Measurements from ENCODE around the gene RIMBP2.

DNA sequence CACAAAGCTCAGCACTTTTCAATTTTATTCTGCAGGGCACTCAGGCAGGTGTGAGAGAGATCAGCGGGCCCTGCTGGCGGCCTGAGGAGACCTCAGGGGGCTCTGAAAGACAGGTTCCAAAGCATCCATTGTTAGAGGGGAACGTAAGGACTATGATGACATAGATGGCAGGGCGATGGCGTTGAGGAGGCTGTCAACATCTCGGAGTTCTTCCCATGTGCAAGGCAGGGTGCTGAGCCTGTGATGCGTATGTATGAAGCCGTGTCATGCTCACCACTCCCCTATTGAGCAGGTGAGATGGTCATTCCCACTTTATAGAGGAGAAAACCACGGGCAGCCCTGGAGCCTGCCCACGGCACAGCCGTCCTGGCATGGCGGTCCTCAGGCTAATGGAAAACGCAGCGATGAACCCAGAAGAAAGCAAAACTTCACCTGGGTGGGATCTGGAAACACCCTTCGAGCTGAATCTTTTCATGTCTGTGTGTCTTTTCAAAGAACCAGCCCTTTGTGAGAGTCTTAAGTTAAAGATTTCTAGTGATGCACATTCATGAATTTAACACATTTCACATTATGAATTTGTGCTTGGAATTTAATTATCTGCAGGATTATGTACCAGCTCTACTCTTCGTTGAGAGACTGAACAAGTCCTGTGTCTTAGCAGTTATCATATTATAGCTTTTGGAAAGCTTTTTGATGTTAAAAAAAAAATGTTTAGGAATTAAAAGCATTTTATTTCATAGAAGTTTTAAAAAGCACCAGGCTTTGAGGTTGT is 64.7 kb downstream of the RIMBP2 start:
- TF ChIP-seq, protein P1, sequence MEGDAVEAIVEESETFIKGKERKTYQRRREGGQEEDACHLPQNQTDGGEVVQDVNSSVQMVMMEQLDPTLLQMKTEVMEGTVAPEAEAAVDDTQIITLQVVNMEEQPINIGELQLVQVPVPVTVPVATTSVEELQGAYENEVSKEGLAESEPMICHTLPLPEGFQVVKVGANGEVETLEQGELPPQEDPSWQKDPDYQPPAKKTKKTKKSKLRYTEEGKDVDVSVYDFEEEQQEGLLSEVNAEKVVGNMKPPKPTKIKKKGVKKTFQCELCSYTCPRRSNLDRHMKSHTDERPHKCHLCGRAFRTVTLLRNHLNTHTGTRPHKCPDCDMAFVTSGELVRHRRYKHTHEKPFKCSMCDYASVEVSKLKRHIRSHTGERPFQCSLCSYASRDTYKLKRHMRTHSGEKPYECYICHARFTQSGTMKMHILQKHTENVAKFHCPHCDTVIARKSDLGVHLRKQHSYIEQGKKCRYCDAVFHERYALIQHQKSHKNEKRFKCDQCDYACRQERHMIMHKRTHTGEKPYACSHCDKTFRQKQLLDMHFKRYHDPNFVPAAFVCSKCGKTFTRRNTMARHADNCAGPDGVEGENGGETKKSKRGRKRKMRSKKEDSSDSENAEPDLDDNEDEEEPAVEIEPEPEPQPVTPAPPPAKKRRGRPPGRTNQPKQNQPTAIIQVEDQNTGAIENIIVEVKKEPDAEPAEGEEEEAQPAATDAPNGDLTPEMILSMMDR (IDR thresholded peaks at IDR 0.05; ENCODE audit: low read length): no peak
- no peak for TF ChIP-seq EZH2 (IDR thresholded peaks at IDR 0.05; ENCODE audit: borderline replicate concordance, low read length)
